Loucy (cell line): Measurements from ENCODE around the gene HMX2.

Source experiments
- H2AFZ ChIP-seq: fragments of 200-600 bp; sonication (generic); 2 replicates; pipeline ENCODE4 v1.6.0; 2016; ENCODE audit warnings: antibody characterized with exemption, mild to moderate bottlenecking, low read length, moderate library complexity
- H3F3A ChIP-seq: fragments of 200-600 bp; 2 replicates; pipeline ENCODE4 v1.6.0; 2016; ENCODE audit warnings: antibody characterized with exemption, low read depth, mild to moderate bottlenecking
- H3K27me3 ChIP-seq: fragments of 200-600 bp; sonication (generic); 2 replicates; pipeline ENCODE4 v1.6.1; 2014; ENCODE audit warnings: low read length, mild to moderate bottlenecking; ENCODE audit not compliant: insufficient read depth, poor library complexity, severe bottlenecking
- H3K36me3 ChIP-seq: fragments of 200-600 bp; sonication (generic); 2 replicates; pipeline ENCODE4 v1.6.1; 2016; ENCODE audit warnings: low read length; ENCODE audit not compliant: insufficient read depth
- H3K4me1 ChIP-seq: fragments of 200-600 bp; sonication (generic); 2 replicates; pipeline ENCODE4 v1.5.1; 2014; ENCODE audit warnings: low read length, mild to moderate bottlenecking; ENCODE audit not compliant: insufficient read depth, poor library complexity, severe bottlenecking
- H3K4me2 ChIP-seq: fragments of 200-600 bp; sonication (generic); 2 replicates; pipeline ENCODE4 v1.6.0; 2014; ENCODE audit warnings: antibody characterized with exemption, low read length, low read depth, mild to moderate bottlenecking; ENCODE audit not compliant: poor library complexity, severe bottlenecking
- H3K4me3 ChIP-seq: fragments of 200-600 bp; sonication (generic); 2 replicates; pipeline ENCODE4 v1.5.1; 2014; ENCODE audit warnings: low read length, mild to moderate bottlenecking, mixed read lengths; ENCODE audit not compliant: poor library complexity, severe bottlenecking
- H3K79me2 ChIP-seq: fragments of 200-600 bp; sonication (generic); 2 replicates; pipeline ENCODE4 v1.6.1; 2014; ENCODE audit warnings: low read length; ENCODE audit not compliant: insufficient read depth
- H3K9ac ChIP-seq: fragments of 200-600 bp; sonication (generic); 2 replicates; pipeline ENCODE4 v1.6.0; 2014; ENCODE audit warnings: mild to moderate bottlenecking, low read depth, low read length, moderate library complexity; ENCODE audit not compliant: poor library complexity, severe bottlenecking
- H3K9me2 ChIP-seq: fragments of 200-600 bp; sonication (generic); replicated peaks from 2 replicates; pipeline ENCODE4 v1.6.1; 2016; ENCODE audit warnings: low read depth, low read length, mixed read lengths
- H3K9me3 ChIP-seq: fragments of 200-600 bp; sonication (generic); 2 replicates; pipeline ENCODE4 v1.6.1; 2014; ENCODE audit warnings: mild to moderate bottlenecking, antibody characterized with exemption, low read length, low read depth; ENCODE audit not compliant: insufficient read depth
- H4K20me1 ChIP-seq: fragments of 200-600 bp; sonication (generic); 2 replicates; pipeline ENCODE4 v1.6.0; 2014; ENCODE audit warnings: antibody characterized with exemption, low read length, mild to moderate bottlenecking; ENCODE audit not compliant: insufficient read depth, poor library complexity, severe bottlenecking
- EZH2phosphoT487 ChIP-seq: fragments of 200-600 bp; IDR thresholded peaks from 2 replicates; pipeline ENCODE4 v1.6.1; 2018; ENCODE audit warnings: antibody characterized with exemption, mild to moderate bottlenecking, moderate library complexity, borderline replicate concordance
- TF ChIP-seq, protein P1 (sequence below): fragments of 200-600 bp; sonication (generic); conservative IDR thresholded peaks from 2 replicates; pipeline ENCODE4 v1.5.1; 2014; ENCODE audit warnings: mild to moderate bottlenecking, antibody characterized with exemption, low read length

HMX2 gene

DNA sequence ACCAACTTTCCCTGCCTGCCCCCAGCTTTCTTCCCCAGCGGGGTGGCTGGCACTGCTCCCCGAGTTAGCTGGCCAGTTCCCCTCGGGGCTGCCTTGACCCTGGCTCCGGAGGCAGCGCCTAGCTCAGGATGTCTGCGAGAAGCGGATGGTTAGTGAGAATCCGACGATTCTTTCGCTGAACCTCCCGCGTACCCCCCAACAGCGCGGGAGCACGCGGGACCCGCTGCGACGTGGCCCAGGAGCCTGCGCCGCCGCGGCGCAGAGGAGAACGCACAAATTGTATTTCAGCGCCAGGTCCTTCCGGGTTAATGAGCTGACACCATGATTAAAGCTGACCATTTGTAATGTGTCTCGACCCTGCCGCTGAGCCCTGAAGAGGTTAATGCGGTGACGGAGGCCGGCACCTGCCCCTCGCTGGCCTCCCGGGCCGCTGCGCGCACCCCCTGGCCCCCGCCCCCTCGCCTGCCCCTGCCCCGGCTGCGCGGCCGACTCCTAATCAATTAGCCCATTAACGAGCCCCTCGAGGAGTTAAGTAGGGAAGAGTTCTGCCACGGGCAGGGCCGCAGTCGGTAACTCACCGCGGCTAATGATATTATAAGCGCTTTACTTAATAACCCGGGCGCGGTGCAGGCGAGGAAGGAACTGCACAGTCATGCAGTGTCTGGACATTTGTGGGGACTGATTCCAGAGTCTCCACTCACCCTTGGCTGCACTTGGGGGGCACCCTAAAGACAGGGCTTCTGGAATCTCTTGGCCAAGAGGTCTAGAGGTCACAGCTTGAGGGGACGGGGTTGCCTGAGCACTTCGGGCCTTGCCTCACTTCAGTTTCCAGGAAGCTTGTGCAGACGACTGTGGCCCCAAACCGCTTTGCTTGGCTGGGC, 1.7 kb upstream of the HMX2 start:
- Histone ChIP-seq H3K9me3 (no peaks in the 10 kb centered on the region), H4K20me1 (no peaks in the 10 kb centered on the region), H3K4me3 (no peak overlapping the region), H3K9ac (no peak overlapping the region), H3K4me1 (no peaks in the 10 kb centered on the region), H3K79me2 (no peaks in the 10 kb centered on the region), H3K9me2 (no peaks in the 10 kb centered on the region), H2AFZ (no peak overlapping the region), H3F3A (no peaks in the 10 kb centered on the region), H3K36me3 (no peaks in the 10 kb centered on the region), H3K4me2 (no peak overlapping the region), H3K27me3 (peaks cover 5% of the 10 kb centered on the region)
- TF ChIP-seq EZH2phosphoT487: no peak
- TF ChIP-seq, protein P1, sequence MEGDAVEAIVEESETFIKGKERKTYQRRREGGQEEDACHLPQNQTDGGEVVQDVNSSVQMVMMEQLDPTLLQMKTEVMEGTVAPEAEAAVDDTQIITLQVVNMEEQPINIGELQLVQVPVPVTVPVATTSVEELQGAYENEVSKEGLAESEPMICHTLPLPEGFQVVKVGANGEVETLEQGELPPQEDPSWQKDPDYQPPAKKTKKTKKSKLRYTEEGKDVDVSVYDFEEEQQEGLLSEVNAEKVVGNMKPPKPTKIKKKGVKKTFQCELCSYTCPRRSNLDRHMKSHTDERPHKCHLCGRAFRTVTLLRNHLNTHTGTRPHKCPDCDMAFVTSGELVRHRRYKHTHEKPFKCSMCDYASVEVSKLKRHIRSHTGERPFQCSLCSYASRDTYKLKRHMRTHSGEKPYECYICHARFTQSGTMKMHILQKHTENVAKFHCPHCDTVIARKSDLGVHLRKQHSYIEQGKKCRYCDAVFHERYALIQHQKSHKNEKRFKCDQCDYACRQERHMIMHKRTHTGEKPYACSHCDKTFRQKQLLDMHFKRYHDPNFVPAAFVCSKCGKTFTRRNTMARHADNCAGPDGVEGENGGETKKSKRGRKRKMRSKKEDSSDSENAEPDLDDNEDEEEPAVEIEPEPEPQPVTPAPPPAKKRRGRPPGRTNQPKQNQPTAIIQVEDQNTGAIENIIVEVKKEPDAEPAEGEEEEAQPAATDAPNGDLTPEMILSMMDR: no peak

DNA sequence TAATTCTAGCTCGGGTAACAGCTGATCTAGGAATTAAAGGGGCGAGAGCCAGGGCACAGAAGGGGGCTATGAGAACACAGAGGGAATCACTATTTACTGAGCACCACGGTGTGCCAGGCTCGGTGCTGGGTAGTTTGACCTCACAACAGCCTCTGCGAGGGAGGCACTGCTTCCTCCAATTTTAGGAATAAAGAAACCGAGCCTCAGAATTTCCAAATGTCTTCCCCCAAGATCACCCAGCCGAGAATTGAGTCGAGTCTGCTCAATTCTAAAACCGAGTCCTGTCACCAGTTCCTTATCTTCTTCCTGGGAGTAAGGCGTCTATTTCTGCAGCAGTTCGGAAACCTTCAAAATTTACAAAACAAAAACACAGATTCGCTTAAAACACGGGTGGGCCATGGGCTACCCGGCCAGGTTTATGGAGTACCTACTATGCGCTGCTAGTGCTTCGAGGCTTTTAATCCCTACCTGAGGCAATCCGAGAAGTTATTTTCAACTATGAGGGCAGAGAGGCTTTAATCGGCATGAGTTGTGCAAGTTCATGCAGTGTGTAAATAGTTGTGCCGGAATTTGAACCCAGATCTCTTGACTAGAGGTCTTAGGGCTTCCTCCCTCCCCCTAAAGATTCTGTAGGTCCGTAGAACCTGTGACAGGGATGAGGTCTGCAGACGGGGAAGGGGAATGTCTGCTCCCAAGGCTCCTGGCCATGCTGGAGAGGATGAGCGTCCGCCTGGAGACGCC, 872 bp upstream of the HMX2 start:
- no peaks in the 10 kb centered on the region for H3K9me2 ChIP-seq
- H3K79me2 ChIP-seq: no peaks in the 10 kb centered on the region
- no peaks in the 10 kb centered on the region for H4K20me1 ChIP-seq
- no peak overlapping the region for H2AFZ ChIP-seq
- H3K27me3 ChIP-seq: no peaks in the 10 kb centered on the region
- H3K36me3 ChIP-seq: no peaks in the 10 kb centered on the region
- H3K9ac ChIP-seq: no peak overlapping the region
- no peaks in the 10 kb centered on the region for H3K9me3 ChIP-seq
- H3K4me3 ChIP-seq: no peak overlapping the region
- no peaks in the 10 kb centered on the region for H3F3A ChIP-seq
- no peak overlapping the region for H3K4me2 ChIP-seq
- no peaks in the 10 kb centered on the region for H3K4me1 ChIP-seq
- TF ChIP-seq, protein P1: no peak
- no peak for TF ChIP-seq EZH2phosphoT487

DNA sequence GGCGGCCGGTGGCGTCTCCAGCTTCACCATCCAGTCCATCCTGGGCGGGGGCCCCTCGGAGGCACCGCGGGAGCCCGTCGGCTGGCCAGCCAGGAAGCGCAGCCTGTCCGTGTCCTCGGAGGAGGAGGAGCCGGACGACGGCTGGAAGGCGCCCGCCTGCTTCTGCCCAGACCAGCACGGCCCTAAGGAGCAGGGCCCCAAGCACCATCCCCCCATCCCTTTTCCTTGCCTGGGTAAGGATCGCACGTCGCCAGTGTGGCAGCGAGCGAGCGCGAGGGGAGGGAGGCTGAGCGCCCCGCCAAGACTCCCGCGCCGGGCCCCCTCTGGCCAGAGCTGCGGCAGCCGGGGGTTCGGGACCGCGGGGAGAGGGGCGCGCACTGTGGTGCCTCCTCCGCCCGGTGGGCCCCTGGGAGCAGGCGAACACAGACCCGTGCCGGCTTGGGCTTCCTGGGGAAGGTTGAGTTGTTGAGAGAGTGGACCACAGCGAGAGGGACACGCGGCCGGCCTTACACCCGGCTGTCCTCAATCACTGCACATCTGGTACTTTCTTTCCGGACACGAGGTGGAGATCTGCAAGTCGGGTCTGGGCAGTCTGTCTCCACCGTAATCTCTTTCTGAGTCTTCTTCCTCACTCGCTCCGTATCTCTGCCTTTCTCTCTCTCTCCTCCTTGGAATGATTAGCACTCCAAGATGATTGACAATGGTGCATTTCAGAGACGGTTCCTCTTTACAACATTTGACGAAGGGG, 652 bp downstream of the HMX2 start:
- H2AFZ ChIP-seq: no peak overlapping the region
- no peaks in the 10 kb centered on the region for H3F3A ChIP-seq
- H3K36me3 ChIP-seq: no peaks in the 10 kb centered on the region
- H3K9me3 ChIP-seq: no peaks in the 10 kb centered on the region
- no peaks in the 10 kb centered on the region for H3K27me3 ChIP-seq
- no peak overlapping the region for H3K4me3 ChIP-seq
- H3K9me2 ChIP-seq: no peaks in the 10 kb centered on the region
- H3K4me1 ChIP-seq: peaks cover 3% of the 10 kb centered on the region
- TF ChIP-seq, protein P1: no peak
- no peak for TF ChIP-seq EZH2phosphoT487
- H4K20me1 ChIP-seq: no peaks in the 10 kb centered on the region
- H3K4me2 ChIP-seq: no peak overlapping the region
- no peak overlapping the region for H3K9ac ChIP-seq
- no peaks in the 10 kb centered on the region for H3K79me2 ChIP-seq
